RWPE1 (cell line): ENCODE measurements around the gene FADS6.

Source experiments
- CTCF ChIA-PET: fragments of 350-600 bp; sonication (Branson Sonifier 250); formaldehyde crosslinking; extraction: SDS; loops from one replicate; lab custom pipeline; 2021; lab: Yijun Ruan, JAX
- POLR2A ChIA-PET: fragments of 400-600 bp; formaldehyde crosslinking; extraction: SDS; loops from one replicate; lab custom pipeline; 2020; ENCODE audit warnings: antibody characterized with exemption; ENCODE audit not compliant: low non-redundant PET; lab: Yijun Ruan, JAX
- DNase-seq: peaks from one replicate; pipeline ENCODE4 v3.0.0; 2012; ENCODE audit warnings: low spot score
- H3K27ac ChIP-seq: fragments of 450-650 bp; 2 replicates; pipeline ENCODE4 v1.5.1; 2017
- TF ChIP-seq, protein P1 (sequence below): fragments of 450-650 bp; conservative IDR thresholded peaks from 2 replicates; pipeline ENCODE4 v1.5.1; 2017; ENCODE audit warnings: low read depth, mild to moderate bottlenecking

FADS6 gene

DNA sequence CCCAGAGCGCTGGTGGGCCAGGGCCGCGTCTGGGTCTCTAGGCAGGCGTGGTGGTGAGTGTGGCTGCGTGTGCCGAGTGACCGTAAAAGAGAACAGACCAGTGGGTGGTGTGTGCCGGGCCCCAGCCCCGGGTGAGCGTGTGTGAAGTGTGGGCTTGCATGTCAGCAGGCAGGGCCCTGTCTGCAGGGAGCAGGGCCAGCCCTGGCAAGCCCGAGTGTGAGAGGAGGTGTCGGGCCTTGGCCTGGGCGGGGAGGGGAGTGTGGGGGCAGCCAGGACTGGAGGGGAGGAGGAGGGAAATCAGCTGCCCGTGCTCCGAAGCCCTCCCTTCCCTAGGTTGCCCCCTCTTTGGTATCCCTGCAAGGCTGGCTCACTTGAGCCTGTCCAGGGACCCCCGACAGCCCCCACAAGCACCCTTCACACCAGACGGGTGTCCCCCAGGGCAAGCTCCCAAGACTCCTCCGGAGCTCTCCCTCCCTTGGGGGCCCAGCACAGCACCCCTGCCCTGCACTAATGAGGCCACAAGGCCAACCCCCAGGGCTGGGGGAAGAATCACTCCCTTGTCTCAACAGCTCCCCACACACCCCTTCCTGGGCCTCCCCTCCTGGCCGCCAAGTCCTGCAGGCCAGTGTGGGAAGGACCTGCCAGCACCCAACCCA lies 27.7 kb upstream of the FADS6 start:
- CTCF ChIA-PET = interaction anchor here (0.7 to 7.8 kb wide), 5 partner anchors 37 to 150 kb away, joined by 3 to 113 read pairs (median 4); no protein-coding TSS in a partner anchor

DNA sequence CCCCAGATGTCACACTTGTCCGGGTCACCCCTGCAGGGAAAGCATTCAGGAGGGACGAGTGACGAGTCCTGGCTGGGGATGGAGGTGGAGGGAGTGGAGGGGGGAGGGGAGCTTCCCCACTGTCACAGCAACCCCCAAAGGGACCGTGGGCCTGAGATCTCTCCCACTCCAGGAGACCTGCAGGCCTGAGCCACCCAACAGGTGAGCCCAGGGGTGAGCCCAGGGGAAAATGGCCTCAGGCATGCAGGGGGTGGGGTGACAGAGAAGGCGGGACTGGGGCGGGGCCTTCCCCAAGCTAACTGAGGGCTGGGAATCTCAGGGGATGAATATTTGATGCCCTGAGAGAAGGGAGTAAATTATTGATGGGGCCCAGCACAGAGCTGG lies 27.2 kb upstream of the FADS6 start:
- H3K27ac ChIP-seq = peak overlapping the region; percentile 76
- TF ChIP-seq, protein P1, sequence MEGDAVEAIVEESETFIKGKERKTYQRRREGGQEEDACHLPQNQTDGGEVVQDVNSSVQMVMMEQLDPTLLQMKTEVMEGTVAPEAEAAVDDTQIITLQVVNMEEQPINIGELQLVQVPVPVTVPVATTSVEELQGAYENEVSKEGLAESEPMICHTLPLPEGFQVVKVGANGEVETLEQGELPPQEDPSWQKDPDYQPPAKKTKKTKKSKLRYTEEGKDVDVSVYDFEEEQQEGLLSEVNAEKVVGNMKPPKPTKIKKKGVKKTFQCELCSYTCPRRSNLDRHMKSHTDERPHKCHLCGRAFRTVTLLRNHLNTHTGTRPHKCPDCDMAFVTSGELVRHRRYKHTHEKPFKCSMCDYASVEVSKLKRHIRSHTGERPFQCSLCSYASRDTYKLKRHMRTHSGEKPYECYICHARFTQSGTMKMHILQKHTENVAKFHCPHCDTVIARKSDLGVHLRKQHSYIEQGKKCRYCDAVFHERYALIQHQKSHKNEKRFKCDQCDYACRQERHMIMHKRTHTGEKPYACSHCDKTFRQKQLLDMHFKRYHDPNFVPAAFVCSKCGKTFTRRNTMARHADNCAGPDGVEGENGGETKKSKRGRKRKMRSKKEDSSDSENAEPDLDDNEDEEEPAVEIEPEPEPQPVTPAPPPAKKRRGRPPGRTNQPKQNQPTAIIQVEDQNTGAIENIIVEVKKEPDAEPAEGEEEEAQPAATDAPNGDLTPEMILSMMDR = no peak
- POLR2A ChIA-PET = no interaction called here
- CTCF ChIA-PET = interaction anchor here (0.7 to 7.8 kb wide), 5 partner anchors 37 to 150 kb away, joined by 3 to 113 read pairs (median 4); no protein-coding TSS in a partner anchor
- peak; percentile 52 for DNase-seq

More for the DNA sequence above, 27.7 kb upstream of the FADS6 start:
- peak overlapping the region; percentile 76 for H3K27ac ChIP-seq
- DNase-seq = peak; percentile 36
- TF ChIP-seq, protein P1 = no peak
- POLR2A ChIA-PET = interaction anchor here (0.6 kb wide), 1 partner anchor 122 kb away, joined by 4 read pairs; no protein-coding TSS in a partner anchor

DNA sequence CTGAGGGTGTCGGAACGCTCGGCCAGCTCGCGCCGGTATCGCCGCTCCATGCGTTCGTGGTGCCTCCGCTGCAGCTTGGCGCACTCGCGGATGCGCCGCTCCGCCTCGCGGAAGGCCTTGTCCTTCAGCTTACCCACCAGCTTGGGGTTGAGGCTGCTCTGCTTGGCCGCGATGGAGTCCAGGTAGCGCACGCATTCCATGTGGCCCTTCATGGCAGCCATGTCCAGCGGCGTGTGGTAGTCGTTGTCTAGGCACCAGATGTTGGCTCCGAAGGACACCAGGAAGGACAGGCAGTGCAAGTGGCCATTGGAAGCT lies 26.8 kb upstream of the FADS6 start:
- ChIA-PET POLR2A (no interaction called here), CTCF (interaction anchor here (1.0 to 7.8 kb wide), 4 partner anchors 38 to 92 kb away, joined by 3 to 113 read pairs (median 4); no protein-coding TSS in a partner anchor)
- peak overlapping the region; percentile 76 for H3K27ac ChIP-seq
- no peak for DNase-seq
- TF ChIP-seq, protein P1 = no peak

DNA sequence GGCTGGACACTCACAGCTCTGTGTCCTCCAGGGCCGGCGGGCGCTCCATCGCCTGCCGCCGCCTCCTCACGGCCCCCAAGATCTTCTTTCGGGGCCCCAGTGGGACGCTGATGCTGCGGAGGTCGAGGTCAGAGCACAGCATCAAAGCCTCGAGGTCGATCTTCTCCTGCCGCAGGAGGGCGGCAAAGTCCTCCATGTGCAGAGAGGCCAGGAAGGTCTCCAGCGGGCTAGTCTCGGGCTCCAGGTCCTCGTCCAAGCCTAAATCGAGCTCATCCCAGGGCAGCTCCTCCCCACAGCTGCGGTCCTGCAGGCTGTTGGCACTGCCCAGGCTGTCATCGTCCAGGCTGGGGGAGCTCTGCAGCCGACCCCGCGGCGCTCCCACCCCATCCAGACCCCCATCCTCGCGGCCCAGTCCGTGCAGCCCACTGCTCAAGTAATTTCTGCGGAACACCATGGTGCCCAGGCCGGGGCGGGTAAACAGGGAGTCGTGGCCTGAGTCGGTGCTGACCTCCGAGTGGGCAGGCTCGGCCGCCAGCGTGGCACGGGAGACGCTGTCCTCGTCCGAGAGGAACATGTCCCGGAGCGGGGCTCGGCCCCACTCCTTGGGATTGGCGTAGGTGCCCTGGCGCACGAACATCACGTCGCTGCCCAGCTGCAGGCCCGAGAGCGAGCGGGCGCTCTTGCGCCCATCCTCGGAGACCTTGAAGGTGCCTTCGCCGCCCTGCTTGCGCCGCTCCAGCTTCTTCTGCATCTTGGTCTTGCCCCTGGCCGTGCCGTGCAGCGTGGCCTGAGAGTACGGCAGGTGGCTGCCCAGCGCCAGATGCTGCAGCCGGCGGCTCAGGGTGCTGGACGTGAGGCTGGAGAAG lies 26.2 kb upstream of the FADS6 start:
- DNase-seq = no peak
- TF ChIP-seq, protein P1 = no peak
- ChIA-PET POLR2A (interaction anchor here (0.6 kb wide), 1 partner anchor 127 kb away, joined by 3 read pairs; the partner anchor contains the start of gene ATP5PD), CTCF (interaction anchor here (1.0 to 7.8 kb wide), 3 partner anchors 38 to 87 kb away, joined by 4 to 113 read pairs (median 5); no protein-coding TSS in a partner anchor)
- no peak overlapping the region; the same call in 1 of the 2 replicates for H3K27ac ChIP-seq

DNA sequence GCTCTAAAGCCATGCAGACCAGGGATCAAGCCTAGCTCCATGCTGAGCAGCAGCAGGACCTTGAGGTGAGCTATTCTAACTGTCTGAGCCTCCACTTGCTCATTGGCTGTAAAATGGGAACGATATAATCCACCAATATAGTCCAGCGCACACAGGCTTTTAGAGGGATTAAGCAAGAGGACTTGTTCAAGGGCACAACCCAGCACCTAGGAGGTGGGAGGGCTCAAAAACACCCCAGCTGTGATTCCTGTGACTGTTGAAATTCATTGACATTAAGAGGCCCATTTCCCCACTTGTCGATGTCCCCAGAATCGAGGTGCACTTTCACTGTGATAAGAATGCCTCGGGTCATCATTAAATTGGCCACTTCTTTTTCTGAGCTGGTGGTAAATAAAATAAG lies 25.5 kb upstream of the FADS6 start:
- TF ChIP-seq, protein P1 = no peak
- POLR2A ChIA-PET = no interaction called here
- CTCF ChIA-PET = no interaction called here
- no peak for DNase-seq
- H3K27ac ChIP-seq = no peak overlapping the region

DNA sequence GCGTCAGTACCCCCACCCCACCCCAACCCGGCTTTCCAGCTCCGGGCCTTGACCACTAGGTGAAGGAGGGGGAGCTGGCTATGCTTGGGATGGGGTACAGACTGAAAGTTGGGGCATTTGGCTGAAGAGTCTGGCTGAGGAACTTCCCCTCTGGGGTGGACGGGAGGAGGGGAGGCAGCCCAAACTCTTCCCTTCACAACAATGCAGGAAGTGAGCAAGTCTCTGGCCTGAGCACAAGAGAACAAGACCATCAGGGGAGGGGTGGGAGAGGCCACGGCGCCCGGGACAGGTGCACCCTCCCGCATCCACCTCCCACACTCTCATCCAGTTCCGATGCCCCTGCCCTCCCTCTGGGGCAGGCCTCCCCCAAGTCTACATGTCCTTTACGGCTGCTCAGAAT lies 24.0 kb upstream of the FADS6 start:
- ChIA-PET CTCF (no interaction called here), POLR2A (no interaction called here)
- DNase-seq = no peak
- TF ChIP-seq, protein P1 = no peak
- H3K27ac ChIP-seq = no peak overlapping the region
